CD14-positive monocyte (primary cell): ENCODE measurements around the gene IRGC. TPM values are rescaled to one million over a fixed set of nuclear protein-coding genes. Genes with fewer than 3 reads are reported as not detected.

Source experiments
- DNase-seq, 3 donors: peaks; one replicate each; pipeline ENCODE4 v3.0.0-alpha.2; 2011 to 2022
- H2AFZ ChIP-seq: 2 replicates; pipeline ENCODE4 v1.6.0; 2012; ENCODE audit warnings: mild to moderate bottlenecking, low read depth, low read length, inconsistent platforms; ENCODE audit not compliant: insufficient read depth, poor library complexity, severe bottlenecking
- H3K27ac ChIP-seq, 2 donors: 1 replicate in 1 of 2; 2 replicates in 1 of 2; pipeline ENCODE4 v1.5.1; 2012 to 2013; ENCODE audit warnings: low read length in 2 of 2, control low read depth in 1 of 2, inconsistent platforms in 1 of 2, low read depth in 1 of 2, mild to moderate bottlenecking in 1 of 2
- H3K27me3 ChIP-seq, 2 donors: one replicate each; pipeline versions ENCODE4 v1.6.0 to v1.6.1; 2011 to 2013; ENCODE audit warnings: low read length in 2 of 2; ENCODE audit not compliant: control insufficient read depth in 2 of 2, insufficient read depth in 2 of 2
- H3K36me3 ChIP-seq, 2 donors: replicated peaks in 1 of 2; 1 replicate in 1 of 2; 2 replicates in 1 of 2; pipeline versions ENCODE4 v1.5.1 to v1.6.1; 2012 to 2013; ENCODE audit warnings: low read length in 2 of 2, control low read depth in 1 of 2, inconsistent platforms in 1 of 2, mild to moderate bottlenecking in 1 of 2; ENCODE audit not compliant: insufficient read depth in 2 of 2, control insufficient read depth in 1 of 2
- H3K4me1 ChIP-seq, 2 donors: 1 replicate in 1 of 2; 2 replicates in 1 of 2; pipeline versions ENCODE4 v1.5.1 to v1.6.1; 2012 to 2013; ENCODE audit warnings: low read length in 2 of 2, control low read depth in 1 of 2, inconsistent platforms in 1 of 2, mild to moderate bottlenecking in 1 of 2, moderate library complexity in 1 of 2; ENCODE audit not compliant: insufficient read depth in 2 of 2, control insufficient read depth in 1 of 2
- H3K4me2 ChIP-seq: replicated peaks from 2 replicates; pipeline ENCODE3; 2012; ENCODE audit warnings: low read length, moderate library complexity, mild to moderate bottlenecking; ENCODE audit not compliant: poor library complexity, severe bottlenecking; ENCODE audit errors: extremely low read depth
- H3K4me3 ChIP-seq, 3 experiments: fragments of 200-600 bp in 1 of 3; sonication (generic) in 1 of 3; replicated peaks in 1 of 3; 1 replicate in 2 of 3; 2 replicates in 1 of 3; pipeline ENCODE4 v1.5.1; 2011 to 2013; ENCODE audit warnings: low read length in 3 of 3, mild to moderate bottlenecking in 3 of 3, control low read depth in 2 of 3, low read depth in 2 of 3, inconsistent platforms in 1 of 3, moderate library complexity in 1 of 3
- H3K79me2 ChIP-seq: 2 replicates; pipeline ENCODE4 v1.6.0; 2012; ENCODE audit warnings: mild to moderate bottlenecking, control low read depth, inconsistent platforms, low read length, moderate library complexity; ENCODE audit not compliant: insufficient read depth
- H3K9ac ChIP-seq: 2 replicates; pipeline ENCODE4 v1.6.0; 2017; ENCODE audit warnings: low read length, mild to moderate bottlenecking; ENCODE audit not compliant: insufficient read depth, poor library complexity, severe bottlenecking
- H3K9me3 ChIP-seq, 2 donors: replicated peaks in 1 of 2; 1 replicate in 1 of 2; 2 replicates in 1 of 2; pipeline versions ENCODE4 v1.5.1 to v1.6.1; 2012 to 2013; ENCODE audit warnings: low read length in 2 of 2, control low read depth in 1 of 2; ENCODE audit not compliant: control insufficient read depth in 1 of 2, insufficient read depth in 1 of 2
- H4K20me1 ChIP-seq: 2 replicates; pipeline ENCODE4 v1.6.0; 2012; ENCODE audit warnings: mild to moderate bottlenecking, low read length, control low read depth, moderate library complexity; ENCODE audit not compliant: insufficient read depth
- H3K27ac Mint-ChIP-seq, 7 donors: one replicate each; pipeline ENCODE4 v1.8.0; 2020; ENCODE audit warnings: mild to moderate bottlenecking in 7 of 7, mixed read lengths in 7 of 7, moderate library complexity in 6 of 7, inconsistent platforms in 2 of 7
- H3K27me3 Mint-ChIP-seq, 3 donors: one replicate each; pipeline ENCODE4 v1.8.0; 2021 to 2022; ENCODE audit warnings: low read depth in 3 of 3, mild to moderate bottlenecking in 3 of 3, mixed read lengths in 3 of 3, moderate library complexity in 3 of 3, inconsistent platforms in 1 of 3
- H3K36me3 Mint-ChIP-seq, 2 donors: one replicate each; pipeline ENCODE4 v1.8.0; 2020; ENCODE audit warnings: mixed read lengths in 2 of 2, inconsistent platforms in 1 of 2, mild to moderate bottlenecking in 1 of 2
- H3K4me1 Mint-ChIP-seq: one replicate; pipeline ENCODE4 v1.8.0; 2020; ENCODE audit warnings: mild to moderate bottlenecking, mixed read lengths
- H3K4me3 Mint-ChIP-seq, 2 donors: one replicate each; pipeline ENCODE4 v1.8.0; 2020; ENCODE audit warnings: mild to moderate bottlenecking in 2 of 2, mixed read lengths in 2 of 2, moderate library complexity in 1 of 2
- H3K9me3 Mint-ChIP-seq, 7 donors: one replicate each; pipeline ENCODE4 v1.8.0; 2020 to 2022; ENCODE audit warnings: mixed read lengths in 7 of 7, mild to moderate bottlenecking in 6 of 7, moderate library complexity in 6 of 7, inconsistent platforms in 2 of 7
- CTCF ChIP-seq: fragments of 200-600 bp; IDR thresholded peaks from one replicate; pipeline ENCODE4 v1.8.0; 2022; ENCODE audit warnings: antibody characterized with exemption, mild to moderate bottlenecking
- WGBS: methylation state at CpG from one replicate; pipeline ENCODE4 v1.1.5; 2013; ENCODE audit warnings: missing lambda C conversion rate; ENCODE audit not compliant: insufficient coverage; 5-methylcytosine and 5-hydroxymethylcytosine counted together
- intact Hi-C, 2 donors: fragments of 100-400 bp; cut with micrococcal nuclease; formaldehyde crosslinking; loops; one replicate each; pipeline versions ENCODE4 v1.15.0 to v1.15.1; 2023
- polyA plus RNA-seq, 3 donors: library from polyadenylated mRNA; depleted of rRNA in 1 of 3; unstranded in 2 of 3; stranded (reverse) in 1 of 3; fragments of 300-500 nt in 2 of 3; fragments of >200 nt in 1 of 3; fragmentation: Illumina TruSeq in 2 of 3; gene quantifications; 1 replicate in 2 of 3; 2 replicates in 1 of 3; pipeline ENCODE4 v1.2.3, GENCODE V29; 2012 to 2021

Gene IRGC
- polyA plus RNA-seq, 3 donors: not detected

- Histone ChIP-seq H3K27ac (no peak overlapping the region), H3K36me3 (no peaks in the 10 kb centered on the region), H3K9me3 (peaks cover 9 to 23% of the 10 kb centered on the region in 2 donors), H3K27me3 (no peaks in the 10 kb centered on the region), H3K79me2 (no peaks in the 10 kb centered on the region), H3K4me2 (no peak overlapping the region), H3K4me1 (peaks cover 55 to 70% of the 10 kb centered on the region in 2 donors), H4K20me1 (no peaks in the 10 kb centered on the region), H2AFZ (no peak overlapping the region), H3K9ac (no peak overlapping the region), H3K4me3 (no peak overlapping the region)
- Mint-ChIP-seq H3K9me3 (peaks cover 0 to 32% (median 26%) of the 10 kb centered on the region in 7 donors), H3K4me3 (no peak overlapping the region), H3K27me3 (peaks cover 0 to 14% (median 7%) of the 10 kb centered on the region in 3 donors), H3K27ac (peak overlapping the region in 4 of 7 donors; percentile 80 to 100 (median 100)), H3K4me1 (peaks cover 64% of the 10 kb centered on the region), H3K36me3 (peaks cover 0 to 8% of the 10 kb centered on the region in 2 donors)
- 96% methylated on average over 5 of the region's 5 CpGs for WGBS
- intact Hi-C loops: no loop called here
- TF ChIP-seq CTCF: no peak
- DNase-seq: no peak
Measured at GRCh38 chr19:43694553-43694952, 21.3 kb upstream of the IRGC start.

- H3K4me3 ChIP-seq: no peak overlapping the region
- H2AFZ ChIP-seq: no peak overlapping the region
- peaks cover 9 to 16% of the 10 kb centered on the region in 2 donors for H3K9me3 ChIP-seq
- H3K36me3 ChIP-seq: no peaks in the 10 kb centered on the region
- no peak overlapping the region for H3K4me3 Mint-ChIP-seq
- intact Hi-C loops: no loop called here
- peaks cover 0 to 14% (median 7%) of the 10 kb centered on the region in 3 donors for H3K27me3 Mint-ChIP-seq
- no peak overlapping the region for H3K9ac ChIP-seq
- 100% methylated on average over 1 of the region's 6 CpGs for WGBS
- DNase-seq: peak; percentile 70 to 83 (median 77)
- peaks cover 0 to 22% (median 18%) of the 10 kb centered on the region in 7 donors for H3K9me3 Mint-ChIP-seq
- H3K27ac Mint-ChIP-seq: peak overlapping the region; percentile 68 to 87 (median 76)
- no peak overlapping the region for H3K4me2 ChIP-seq
- peaks cover 0 to 4% of the 10 kb centered on the region in 2 donors for H3K36me3 Mint-ChIP-seq
- peaks cover 79% of the 10 kb centered on the region for H3K4me1 Mint-ChIP-seq
- no peaks in the 10 kb centered on the region for H3K79me2 ChIP-seq
- no peaks in the 10 kb centered on the region for H4K20me1 ChIP-seq
- H3K27me3 ChIP-seq: no peaks in the 10 kb centered on the region
- peaks cover 64 to 75% of the 10 kb centered on the region in 2 donors for H3K4me1 ChIP-seq
- H3K27ac ChIP-seq: peak overlapping the region in 1 of 2 donors; percentile 35
- no peak for TF ChIP-seq CTCF
Measured at GRCh38 chr19:43695985-43696704, 19.7 kb upstream of the IRGC start.
